RPMI7951 (cell line): ENCODE results near the gene DDX39B. TPM values are rescaled to one million over a fixed set of nuclear protein-coding genes. Genes with fewer than 3 reads are reported as not detected.
"Not testable (repeated sequence)": the region's sequence is repeated elsewhere in the genome, so short reads cannot be mapped to it uniquely, and the experiment has no call there.

Experiments used
- DNase-seq: peaks from one replicate; pipeline ENCODE4 v3.0.0-alpha.2; 2012; ENCODE audit warnings: low read depth
- total RNA-seq: library from RNA; depleted of rRNA; stranded (reverse); fragments of >200 nt; shearing (Covaris generic); gene quantifications from 2 replicates; pipeline ENCODE4 v1.2.3, GENCODE V29; 2014; rRNA removed

DDX39B gene
- total RNA-seq, 1 experiment from 2014 or later, result 472 TPM

DNA sequence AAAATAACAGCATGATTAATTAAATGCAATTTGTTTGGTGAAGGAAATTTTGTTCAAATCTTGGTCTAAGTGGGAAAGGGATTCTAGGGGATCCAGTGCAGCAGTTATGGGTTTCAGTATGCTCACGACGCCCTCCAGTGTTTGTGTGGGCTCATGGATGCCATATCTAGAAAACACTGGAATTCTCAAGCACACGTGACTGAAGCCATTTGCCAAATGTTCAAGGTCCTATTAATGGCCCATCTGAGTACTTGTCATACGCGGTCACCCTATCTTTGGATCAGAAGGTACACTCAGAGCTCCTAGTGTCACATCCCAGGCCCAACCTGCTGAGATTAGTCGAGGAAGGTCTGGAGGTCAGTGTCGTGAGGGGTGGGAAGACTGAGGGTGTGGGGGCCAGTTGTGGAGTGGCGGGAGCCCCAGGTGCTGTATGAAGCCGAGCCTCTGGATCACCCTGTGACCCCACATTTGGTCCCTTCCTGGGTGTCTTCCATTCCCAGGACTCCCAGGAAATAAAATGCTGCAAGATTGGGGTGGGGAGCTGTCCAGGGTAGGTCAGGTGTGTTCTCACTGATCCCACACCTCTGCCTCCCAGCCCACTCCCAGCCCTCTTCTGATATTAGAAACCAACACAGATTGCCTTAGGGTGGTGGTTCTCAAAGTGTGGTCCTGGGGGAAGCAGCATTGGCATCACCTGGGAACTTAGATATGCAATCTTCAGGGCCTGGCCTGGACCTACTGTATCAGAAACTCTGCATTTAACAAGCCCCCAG lies 55.6 kb downstream of the DDX39B start:
- DNase-seq, result not testable (repeated sequence)

DNA sequence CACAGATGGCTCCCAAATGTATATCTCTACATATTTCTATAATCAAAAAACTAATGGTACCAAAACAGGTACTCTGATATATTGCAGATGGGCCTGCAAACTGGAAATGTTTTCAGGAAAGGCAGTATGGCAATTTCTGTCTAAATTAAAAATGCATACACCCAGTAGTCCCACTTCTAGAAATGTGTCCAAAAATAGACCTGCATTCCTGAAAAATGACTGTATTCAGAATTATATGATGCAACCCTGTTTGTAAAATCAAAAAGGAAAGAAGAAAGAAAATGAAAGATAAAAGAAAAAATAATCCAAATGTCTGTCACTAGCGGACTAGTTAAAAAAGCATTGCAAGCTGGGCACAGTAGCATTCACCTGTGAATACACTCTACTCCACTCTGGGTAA lies 56.7 kb downstream of the DDX39B start:
- no peak for DNase-seq

DNA sequence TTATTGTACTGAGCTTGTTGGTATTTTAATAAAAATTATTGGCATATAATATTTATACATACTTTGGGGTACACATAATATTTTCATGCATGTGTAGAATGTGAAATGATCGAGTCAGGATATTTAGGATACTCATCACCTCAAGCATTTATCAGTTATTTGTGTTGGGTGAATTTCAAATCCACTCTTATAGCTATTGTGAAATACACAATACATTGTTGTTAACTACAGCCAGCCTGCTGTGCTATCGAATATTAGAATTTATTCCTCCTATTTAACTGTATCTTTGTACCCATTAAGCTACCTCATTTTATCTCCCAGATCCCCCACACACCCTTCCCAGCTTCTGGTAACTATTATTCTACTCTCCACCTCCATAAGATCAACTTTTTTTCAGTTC lies 58.4 kb downstream of the DDX39B start:
- DNase-seq, result no peak

DNA sequence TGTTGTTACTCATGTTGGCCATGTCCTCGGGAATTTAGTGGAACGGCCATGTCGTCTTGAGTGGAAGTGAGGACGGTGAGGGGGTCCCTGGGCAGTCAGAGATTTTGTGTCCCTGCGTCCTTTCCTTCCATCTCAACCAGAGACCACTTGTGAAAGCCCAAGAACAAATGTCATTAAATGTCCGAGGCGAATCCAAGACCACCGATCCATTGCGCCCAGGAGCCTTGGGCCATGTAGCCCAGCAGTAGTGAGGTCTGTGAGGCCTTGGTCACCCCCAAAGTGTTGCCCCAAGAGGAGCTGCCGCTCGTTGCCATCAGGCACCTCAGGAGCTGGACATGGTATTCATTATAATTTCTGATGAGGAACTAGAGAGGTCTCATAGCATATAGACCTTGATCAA lies 61.2 kb downstream of the DDX39B start:
- no peak for DNase-seq

Other genes starting within 250 kb of the DDX39B start
- 1,333 and 1,408 TPM in 2 replicates for gene HLA-B, start 184.8 kb downstream of the DDX39B start, total RNA-seq
- 42.3 and 42.9 TPM in 2 replicates for gene MICA, start 138.4 kb downstream of the DDX39B start, total RNA-seq
- gene MICB, start 43.9 kb downstream of the DDX39B start, total RNA-seq, result 31.0 and 34.4 TPM in 2 replicates
- not detected in 2 replicates for gene MCCD1, start 13.0 kb downstream of the DDX39B start, total RNA-seq
- gene ATP6V1G2, start 4.6 kb upstream of the DDX39B start, total RNA-seq, result 2.3 and 2.6 TPM in 2 replicates
- 25.0 and 27.5 TPM in 2 replicates for gene NFKBIL1, start 5.6 kb upstream of the DDX39B start, total RNA-seq
- gene LTA, start 30.3 kb upstream of the DDX39B start, total RNA-seq, result not detected in 2 replicates
- 1.7 TPM in 2 replicates for gene TNF, start 33.6 kb upstream of the DDX39B start, total RNA-seq
- gene LTB, start 40.4 kb upstream of the DDX39B start, total RNA-seq, result not detected in 2 replicates
- not detected in 2 replicates for gene LST1, start 44.3 kb upstream of the DDX39B start, total RNA-seq
- gene NCR3, start 51.0 kb upstream of the DDX39B start, total RNA-seq, result 0.36 TPM in 1 of 2 replicates, not detected in the other
- gene AIF1, start 73.2 kb upstream of the DDX39B start, total RNA-seq, result not detected in 2 replicates
- gene PRRC2A, start 78.7 kb upstream of the DDX39B start, total RNA-seq, result 52.8 and 53.7 TPM in 2 replicates
- gene BAG6, start 110.7 kb upstream of the DDX39B start, total RNA-seq, result 124 and 161 TPM in 2 replicates
- 2.5 and 3.4 TPM in 2 replicates for gene APOM, start 113.9 kb upstream of the DDX39B start, total RNA-seq
- 13.9 and 18.6 TPM in 2 replicates for gene C6orf47, start 118.8 kb upstream of the DDX39B start, total RNA-seq
- 20.0 and 22.5 TPM in 2 replicates for gene GPANK1, start 123.0 kb upstream of the DDX39B start, total RNA-seq
- gene CSNK2B, start 124.1 kb upstream of the DDX39B start, total RNA-seq, result 371 and 469 TPM in 2 replicates
- 0.36 and 1.3 TPM in 2 replicates for gene LY6G5B, start 128.0 kb upstream of the DDX39B start, total RNA-seq
- gene LY6G5C, start 139.1 kb upstream of the DDX39B start, total RNA-seq, result 2.9 and 3.2 TPM in 2 replicates
- gene ABHD16A, start 161.3 kb upstream of the DDX39B start, total RNA-seq, result 36.7 and 36.9 TPM in 2 replicates
- gene LY6G6F, start 164.9 kb upstream of the DDX39B start, total RNA-seq, result not detected in 2 replicates
- not detected in 2 replicates for gene LY6G6D, start 173.3 kb upstream of the DDX39B start, total RNA-seq
- not detected in 2 replicates for gene LY6G6C, start 179.7 kb upstream of the DDX39B start, total RNA-seq
- not detected in 2 replicates for gene MPIG6B, start 181.4 kb upstream of the DDX39B start, total RNA-seq
- gene DDAH2, start 187.3 kb upstream of the DDX39B start, total RNA-seq, result 39.4 and 53.3 TPM in 2 replicates
- gene CLIC1, start 194.5 kb upstream of the DDX39B start, total RNA-seq, result 1,387 and 1,552 TPM in 2 replicates
- gene MSH5, start 198.0 kb upstream of the DDX39B start, total RNA-seq, result 14.1 and 17.8 TPM in 2 replicates
- gene SAPCD1, start 220.7 kb upstream of the DDX39B start, total RNA-seq, result 0.72 and 2.7 TPM in 2 replicates
- gene VWA7, start 235.3 kb upstream of the DDX39B start, total RNA-seq, result 0.10 and 0.36 TPM in 2 replicates